HG02970 (cell line): ENCODE data around the gene AKAP17A.
"Not testable (repeated sequence)": the region's sequence is repeated elsewhere in the genome, so short reads cannot be mapped to it uniquely, and the experiment has no call there.

Experiments
- ATAC-seq: cut with Tn5 transposase; IDR thresholded peaks from one replicate; pipeline ENCODE4 v1.9.1; 2021; ENCODE audit warnings: mild to moderate bottlenecking, moderate library complexity, moderate number of reproducible peaks; ENCODE audit not compliant: unreplicated experiment, low FRiP score

AKAP17A gene, protein sequence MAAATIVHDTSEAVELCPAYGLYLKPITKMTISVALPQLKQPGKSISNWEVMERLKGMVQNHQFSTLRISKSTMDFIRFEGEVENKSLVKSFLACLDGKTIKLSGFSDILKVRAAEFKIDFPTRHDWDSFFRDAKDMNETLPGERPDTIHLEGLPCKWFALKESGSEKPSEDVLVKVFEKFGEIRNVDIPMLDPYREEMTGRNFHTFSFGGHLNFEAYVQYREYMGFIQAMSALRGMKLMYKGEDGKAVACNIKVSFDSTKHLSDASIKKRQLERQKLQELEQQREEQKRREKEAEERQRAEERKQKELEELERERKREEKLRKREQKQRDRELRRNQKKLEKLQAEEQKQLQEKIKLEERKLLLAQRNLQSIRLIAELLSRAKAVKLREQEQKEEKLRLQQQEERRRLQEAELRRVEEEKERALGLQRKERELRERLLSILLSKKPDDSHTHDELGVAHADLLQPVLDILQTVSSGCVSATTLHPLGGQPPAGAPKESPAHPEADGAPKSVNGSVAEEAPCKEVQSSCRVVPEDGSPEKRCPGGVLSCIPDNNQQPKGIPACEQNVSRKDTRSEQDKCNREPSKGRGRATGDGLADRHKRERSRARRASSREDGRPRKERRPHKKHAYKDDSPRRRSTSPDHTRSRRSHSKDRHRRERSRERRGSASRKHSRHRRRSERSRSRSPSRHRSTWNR

DNA sequence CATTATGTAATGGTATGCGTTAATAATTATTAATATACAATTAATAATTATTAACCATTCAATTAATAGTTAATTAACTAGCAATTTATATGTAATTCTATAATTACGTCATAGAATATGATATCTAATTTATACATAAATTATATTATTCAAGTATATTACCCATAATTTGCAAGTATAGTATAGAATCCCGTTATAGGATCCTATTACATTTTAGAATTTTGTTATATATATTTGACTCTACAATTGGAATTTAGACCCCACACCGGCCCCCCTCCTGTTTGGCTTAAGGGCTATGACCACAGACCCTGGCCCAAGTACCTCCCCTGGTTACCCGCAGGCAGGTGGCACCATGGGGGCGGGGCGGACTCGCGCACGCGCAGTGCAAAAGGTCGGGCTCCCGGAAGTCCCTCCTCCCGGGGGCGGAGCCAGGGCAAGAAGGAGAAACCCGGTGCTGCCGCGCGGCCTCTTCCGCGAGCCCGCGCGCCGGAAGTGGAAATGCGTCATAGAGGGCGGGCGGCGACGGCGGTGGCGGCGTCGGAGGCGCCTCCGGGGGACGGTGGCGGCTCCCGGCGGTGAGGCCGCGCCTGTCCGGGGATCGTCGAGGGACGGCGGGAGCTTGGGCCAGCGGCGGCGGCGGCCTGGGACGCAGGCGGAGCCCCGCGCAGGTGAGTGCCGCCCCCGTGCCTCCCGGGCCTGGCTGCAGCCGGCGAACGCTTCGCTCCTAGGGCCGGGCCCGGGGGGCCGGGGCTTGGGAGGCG is at the start of gene AKAP17A:
Gene AKAP17A (plus strand): TSS at position 503 of the 761 bp plus-strand sequence. CDS start 1,859 bp downstream, outside the sequence.
- ATAC-seq = peak; percentile 90

DNA sequence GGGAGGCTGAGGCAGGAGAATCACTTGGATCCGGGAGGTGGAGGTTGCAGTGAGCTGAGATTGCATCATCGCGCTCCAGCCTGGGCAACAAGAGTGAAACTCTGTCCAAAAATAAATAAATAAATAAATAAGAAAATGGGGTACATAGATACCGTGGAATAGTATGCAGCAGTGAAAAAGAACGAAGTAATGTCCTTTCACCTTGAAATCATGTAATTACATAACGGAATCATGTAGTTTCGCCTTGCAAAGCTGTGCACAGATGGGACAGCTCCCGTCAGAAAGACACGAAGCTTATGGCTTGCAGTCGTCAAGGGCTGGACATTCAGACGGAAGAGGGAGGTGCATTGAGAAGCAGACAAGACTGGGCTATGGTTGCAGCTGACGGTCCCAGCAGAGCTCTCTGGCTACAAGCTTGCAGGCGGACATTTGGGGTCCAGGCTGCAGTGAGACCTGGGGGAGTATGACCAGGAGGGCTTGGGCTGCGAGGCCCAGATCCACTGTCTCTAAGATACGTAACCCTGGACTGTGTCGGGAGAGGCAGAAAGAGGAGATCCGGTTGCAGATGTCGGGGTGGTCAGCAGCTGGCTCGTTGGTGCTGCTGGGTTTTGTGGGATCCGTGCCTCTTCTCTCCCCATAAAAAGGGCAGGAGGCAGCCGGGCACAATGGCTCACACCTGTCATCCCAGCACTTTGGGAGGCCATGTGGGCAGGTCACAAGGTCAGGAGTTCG is 48.2 kb upstream of the AKAP17A start:
- ATAC-seq = no peak

DNA sequence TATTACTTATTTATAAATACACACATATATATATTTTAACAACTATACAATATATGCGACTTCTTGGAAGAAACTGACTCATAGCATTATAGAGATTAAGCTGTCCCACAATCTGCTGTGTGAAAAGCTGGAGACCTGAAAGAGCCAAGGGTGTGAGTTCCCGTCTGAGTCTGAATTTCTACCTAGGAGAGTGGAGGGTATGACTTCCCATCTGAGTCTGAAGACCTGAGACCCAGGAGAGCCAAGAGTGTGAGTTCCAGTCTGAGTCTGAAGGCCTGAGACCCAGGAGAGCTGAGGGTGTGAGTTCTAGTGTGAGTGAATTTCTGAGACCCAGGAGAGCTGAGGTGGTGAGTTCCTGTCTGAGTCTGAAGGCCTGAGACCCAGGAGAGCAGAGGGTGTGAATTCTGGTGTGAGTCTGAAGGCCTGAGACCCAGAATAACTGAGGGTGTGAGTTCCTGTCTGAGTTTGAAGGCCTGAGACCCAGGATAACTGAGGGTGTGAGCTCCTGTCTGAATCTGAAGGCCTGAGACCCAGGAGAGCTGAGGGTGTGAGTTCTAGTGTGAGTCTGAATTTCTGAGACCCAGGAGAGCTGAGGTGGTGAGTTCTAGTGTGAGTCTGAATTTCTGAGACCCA is 45.5 kb upstream of the AKAP17A start:
- ATAC-seq = no peak

DNA sequence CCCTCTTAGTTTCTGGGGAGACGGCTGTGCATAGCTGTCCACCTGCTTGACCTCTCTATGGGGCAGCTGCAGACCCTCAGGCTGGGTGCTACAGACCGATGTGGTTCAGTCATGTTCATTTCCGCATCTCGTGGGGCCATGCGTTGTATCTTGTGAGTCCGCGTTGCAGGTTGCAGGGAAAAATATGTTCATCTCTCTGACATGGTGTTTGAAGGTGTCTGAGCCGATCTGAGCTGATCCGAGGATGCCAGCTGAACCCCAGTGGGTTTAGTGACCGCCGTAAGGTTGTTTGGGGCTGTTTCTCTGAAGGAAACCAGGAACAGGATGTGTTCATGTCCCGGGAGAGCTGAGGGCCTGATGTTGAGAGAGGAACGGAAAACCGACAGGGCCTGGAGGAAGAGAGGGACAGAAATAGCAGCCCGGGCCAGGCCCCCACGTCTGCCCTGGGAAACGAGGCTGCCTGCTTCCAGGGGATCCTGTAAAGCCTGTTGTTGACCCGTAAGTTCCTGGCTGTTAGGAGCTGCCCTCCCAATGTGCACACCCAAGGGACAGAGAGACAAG is 44.6 kb upstream of the AKAP17A start:
- ATAC-seq = no peak

DNA sequence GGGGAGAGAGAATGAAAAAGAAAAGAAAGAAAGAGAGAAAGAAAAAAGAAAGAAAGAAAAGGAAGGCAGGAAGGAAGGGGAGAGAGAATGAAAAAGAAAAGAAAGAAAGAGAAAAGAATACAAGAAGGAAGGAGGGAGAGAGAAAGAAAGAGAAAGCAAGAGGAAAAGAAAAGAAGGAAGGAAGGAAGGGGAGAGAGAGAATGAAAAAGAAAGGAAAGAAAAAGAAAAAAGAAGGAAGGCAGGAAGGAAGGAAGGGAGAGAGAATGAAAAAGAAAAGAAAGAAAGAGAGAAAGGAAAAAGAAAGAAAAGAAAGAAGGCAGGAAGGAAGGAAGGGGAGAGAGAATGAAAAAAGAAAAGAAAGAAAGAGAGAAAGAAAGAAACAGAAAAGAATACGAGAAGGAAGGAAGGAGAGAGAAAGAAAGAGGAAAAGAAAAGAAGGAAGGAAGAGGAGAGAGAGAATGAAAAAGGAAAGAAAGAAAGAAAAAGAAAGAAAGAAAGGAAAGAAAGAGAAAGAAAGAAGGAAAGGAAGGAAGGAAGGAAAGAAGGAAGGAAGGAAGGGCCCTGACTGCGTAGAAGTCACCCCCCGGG is 39.4 kb upstream of the AKAP17A start:
- no peak for ATAC-seq

DNA sequence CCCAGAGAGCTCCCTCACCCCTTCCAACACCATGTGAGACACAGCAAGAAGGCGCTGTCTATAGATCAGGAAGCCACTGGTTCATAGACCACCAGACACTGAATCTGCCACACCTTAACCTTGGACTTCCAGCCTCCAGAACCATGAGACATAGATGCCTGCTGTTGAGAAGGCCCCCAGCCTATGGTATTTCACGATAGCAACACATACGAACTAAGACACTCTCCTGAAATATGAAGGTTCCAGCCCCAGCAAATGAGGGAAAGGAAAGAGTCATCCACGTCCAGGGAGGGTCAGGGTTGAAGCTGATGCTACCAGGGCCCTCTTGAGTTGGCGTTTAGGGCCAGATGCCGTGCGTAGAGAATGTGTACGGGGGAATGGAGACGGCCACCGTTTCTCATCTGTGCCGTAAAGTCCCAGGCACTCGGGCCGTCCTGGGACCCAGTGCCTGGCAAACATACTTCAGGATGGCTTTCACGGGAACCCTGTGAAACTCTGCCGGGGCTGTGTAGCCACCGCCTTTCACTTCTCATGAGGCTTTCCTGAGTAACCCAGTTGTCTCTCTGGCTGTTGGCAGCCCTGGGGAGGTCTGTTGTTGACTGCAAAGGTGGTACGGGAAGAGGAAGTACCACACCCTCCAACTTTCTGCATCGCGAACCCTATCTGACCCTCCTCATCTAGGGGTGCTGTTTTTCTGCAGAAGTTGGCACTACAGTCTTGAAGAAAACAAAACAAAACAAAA is 36.8 kb upstream of the AKAP17A start:
- no peak for ATAC-seq

DNA sequence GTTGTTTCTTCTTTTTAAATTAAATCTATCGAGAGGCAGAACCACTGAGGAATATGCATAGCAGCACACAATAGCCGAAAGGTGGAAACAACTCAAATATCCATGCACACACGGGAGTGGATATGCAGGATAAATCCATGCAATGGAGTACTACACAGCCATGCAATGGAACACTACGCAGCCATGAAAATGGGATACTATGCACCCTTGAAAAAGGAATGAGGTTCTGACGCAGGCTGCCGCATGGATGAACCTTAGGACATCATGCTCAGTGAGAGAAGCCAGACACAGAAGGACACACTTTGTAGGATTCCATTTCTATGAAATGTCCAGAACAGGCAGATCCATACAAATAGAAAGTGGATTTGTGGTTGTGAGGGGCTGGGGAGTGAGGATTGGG is 36.0 kb upstream of the AKAP17A start:
- no peak for ATAC-seq

DNA sequence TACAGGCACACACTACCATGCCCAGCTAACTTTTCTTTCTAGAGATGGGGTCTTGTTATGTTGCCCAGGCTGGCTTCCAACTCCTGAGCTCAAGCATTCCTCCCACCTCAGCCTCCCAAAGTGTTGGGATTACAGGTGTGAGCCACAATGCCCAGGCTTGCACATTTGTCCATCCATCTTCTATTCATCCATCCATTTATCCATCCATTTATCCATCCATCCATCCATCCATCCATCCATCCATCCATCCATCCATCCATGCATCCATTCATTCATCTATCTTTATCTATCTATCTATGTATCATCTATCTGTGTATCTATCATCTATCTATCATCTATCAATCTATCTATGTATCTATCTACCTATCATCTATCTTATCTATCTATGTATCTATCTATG is 34.0 kb upstream of the AKAP17A start:
- ATAC-seq = not testable (repeated sequence)

DNA sequence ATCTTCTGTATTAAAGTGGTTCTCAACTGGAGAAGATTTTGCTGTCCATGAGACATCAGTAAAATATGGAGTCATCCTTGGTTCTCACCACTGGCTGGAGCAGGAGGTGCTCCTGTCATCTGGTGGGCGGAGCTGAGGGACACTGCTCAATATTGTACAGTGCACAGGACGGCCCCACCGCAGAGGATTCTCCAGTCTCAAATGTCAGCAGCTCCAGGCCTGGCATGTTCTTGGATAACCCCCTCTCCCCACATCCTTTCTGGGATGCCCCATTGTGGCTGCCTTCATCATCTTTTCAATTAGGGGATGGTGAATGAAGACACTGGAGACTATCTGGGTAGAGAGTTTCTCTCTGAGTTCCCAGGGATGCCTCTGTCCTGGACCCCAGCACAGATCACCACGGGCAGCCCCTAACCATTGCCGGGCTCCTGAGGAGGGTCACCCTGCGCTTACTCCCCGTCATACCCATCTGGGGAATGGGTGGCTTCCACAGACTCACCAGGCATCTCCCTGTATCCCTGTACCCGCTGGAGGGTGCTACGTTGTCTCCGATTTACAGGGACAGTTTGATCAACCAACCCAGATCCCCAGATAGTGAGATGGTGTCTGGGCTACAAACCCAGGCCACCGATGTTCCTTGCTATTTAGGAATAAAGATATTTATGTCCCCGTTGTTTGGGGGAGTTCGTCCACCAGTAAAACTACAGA is 32.5 kb upstream of the AKAP17A start:
- ATAC-seq = no peak

DNA sequence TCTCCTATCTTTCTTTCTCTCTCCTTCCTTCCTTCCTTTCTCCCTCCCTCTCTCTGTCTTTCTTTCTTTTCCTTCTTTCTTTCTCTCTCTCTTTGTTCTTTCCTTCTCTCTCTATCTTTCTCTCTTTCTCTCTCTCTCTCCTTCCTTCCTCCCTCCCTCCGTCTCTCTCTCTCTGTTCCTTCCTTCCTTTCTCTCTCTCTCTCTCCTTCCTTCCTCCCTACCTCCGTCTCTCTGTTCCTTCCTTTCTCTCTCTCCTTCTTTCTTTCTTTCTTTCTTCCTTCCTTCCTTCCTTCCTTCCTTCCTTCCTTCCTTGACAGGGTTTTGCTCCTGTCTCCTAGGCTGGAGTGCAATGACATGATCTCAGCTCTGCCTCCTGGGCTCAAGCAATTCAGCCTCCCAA is 30.2 kb upstream of the AKAP17A start:
- ATAC-seq = no peak

DNA sequence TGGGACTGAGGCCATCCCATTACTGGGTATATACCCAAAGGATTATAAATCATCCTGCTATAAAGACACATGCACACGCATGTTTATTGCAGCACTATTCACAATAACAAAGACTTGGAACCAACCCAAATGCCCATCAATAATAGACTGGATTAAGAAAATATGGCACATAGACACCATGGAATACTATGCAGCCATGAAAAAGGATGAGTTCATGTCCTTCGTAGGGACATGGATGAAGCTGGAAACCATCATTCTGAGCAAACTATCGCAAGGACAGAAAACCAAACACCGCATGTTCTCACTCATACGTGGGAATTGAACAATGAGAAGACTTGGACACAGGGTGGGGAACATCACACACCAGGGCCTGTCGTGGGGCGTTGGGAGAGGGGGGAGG is 27.3 kb upstream of the AKAP17A start:
- ATAC-seq = not testable (repeated sequence)

DNA sequence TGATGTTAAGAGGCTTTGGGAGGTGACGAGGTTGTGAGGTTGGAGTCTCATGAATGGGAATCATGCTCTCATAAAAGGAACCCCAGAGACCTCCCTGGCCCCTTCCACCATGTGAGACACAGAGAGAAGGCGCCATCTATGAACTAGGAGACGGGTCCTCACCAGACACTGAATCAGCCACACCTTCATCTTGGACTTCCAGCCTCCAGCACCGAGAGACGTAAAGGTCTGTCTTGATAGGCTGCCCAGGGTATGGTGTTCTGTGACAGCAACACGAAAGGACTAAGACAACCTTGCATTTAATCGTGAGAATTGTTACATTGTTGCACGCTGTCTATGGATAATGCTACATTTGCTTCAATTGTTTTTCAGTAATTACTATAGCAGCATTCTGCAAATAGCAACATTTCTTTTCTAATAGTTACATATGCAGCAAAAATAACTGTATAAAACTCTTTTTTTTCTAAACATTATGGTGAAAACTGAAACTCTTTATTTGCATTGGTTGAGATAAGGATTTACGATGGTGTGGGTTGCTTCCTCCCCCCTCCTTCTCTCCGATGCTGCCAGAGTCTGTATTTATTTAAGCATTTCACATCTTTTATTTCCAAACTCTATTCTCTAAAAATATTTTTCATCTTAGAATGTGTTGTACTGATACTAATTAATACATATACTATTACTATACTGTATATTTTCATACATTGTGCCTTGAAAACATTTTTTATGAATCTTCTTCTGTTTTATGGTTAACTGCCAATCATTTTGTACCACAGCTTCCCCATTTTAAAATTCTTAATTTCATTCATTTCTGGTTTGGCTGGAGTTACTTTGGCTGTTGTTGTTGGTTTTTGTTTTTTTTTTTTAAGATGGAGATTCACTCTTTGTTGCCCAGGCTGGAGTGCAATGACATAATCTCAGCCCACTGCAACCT is 26.4 kb upstream of the AKAP17A start:
- ATAC-seq = no peak

DNA sequence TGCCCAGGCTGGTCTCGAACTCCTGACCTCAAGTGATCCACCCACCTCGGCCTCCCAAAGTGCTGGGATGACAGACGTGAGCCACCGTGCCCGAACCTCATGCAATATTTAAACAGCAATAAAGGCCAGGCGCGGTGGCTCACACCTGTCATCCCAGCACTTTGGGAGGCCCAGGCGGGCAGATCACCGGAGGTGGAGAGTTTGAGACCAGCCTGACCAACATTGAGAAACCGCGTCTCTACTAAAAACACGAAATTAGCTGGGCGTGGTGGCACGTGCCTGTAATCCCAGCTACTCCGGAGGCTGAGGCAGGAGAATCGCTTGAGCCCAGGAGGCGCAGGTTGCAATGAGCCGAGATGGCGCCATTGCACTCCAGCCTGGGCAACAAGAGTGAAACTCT is 17.2 kb upstream of the AKAP17A start:
- not testable (repeated sequence) for ATAC-seq

DNA sequence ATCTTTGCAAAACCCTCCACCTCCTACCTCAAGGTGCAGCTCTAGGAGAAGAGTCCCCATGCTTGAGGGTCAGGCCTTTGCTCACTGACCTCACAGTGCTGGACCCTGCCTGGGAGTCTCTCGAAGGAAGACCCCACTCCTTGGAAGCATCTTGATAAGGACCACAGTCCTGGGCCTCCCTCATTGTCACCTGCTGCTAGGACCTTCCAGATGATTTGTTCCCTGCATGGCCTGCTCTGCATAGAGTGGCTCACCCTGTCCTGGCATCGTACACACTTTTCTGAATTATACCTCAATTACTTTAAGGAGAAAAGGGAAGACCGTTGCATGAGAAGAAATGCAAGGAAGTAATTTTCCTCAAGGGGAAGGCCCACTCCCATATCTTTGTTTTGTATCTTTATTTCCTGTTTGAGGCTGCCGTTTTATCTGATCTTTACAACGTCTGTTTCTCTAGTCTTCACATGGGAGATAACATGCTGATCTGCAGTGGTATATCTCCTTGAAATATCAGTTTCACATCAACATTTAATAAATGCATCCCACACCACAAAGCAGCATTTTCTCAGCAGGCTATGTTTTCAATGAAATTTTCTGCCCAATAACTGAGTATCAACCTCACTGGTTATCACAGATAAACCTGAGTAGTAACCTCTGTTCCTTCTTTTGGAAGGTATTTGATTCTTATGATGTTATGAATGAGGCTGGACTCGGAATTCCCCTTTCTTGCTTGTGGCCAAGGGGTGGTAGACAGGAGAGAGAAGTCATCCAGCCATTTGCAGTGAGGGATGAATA is 15.0 kb upstream of the AKAP17A start:
- ATAC-seq = no peak

DNA sequence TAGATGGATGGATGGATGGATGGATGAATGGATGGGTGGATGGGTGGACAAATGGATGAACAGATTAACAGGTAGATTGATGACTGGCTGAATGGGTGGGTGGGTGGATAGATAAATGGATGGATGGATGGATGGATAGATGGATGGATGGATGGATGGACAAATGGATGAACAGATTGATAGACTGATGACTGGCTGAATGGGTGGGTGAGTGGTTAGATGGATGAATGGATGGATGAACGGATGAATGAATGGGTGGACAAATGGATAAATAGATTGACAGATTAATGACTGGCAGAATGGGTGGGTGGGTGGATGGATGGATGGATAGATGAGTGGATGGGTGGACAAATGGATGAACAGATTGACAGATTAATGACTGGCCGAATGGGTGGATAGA is 13.6 kb upstream of the AKAP17A start:
- no peak for ATAC-seq

DNA sequence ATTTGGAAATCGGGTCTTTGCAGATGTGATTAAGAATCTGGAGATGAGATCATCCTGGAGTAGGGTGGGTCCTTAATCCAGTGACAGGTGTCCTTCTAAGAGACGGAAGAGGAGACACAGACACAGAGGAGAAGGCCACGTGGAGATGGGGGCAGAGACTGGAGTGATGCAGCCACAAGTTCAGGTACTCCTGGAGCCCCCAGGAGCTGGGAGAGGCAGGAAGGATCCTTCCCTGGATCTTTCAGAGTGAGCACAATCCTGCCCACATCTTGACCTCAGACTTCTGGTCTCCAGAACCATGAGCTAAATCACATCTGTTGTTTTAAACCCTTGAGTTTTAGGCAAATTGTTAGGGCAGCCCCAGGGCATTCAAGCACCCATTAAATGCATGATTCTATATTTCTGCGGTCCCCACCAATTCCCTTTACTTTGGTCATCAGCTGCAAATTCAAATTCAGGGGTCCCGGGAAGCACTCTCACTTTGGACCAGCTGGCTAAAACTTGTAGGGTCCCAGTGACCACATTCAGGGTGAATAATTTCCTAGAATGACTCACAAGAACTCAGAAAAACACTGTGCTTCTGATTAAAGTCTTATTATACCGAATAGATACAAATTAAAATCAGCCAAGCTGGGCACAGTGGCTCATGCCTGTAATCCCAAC is 12.8 kb upstream of the AKAP17A start:
- ATAC-seq = no peak
